Muscle of leg (tissue), 11 donors: ENCODE results near the gene SLC29A3. TPM values are rescaled to one million over a fixed set of nuclear protein-coding genes. Genes with fewer than 3 reads are reported as not detected.

ENCODE experiments used
- DNase-seq: peaks from one replicate; pipeline ENCODE4 v3.0.0; 2013
- H3K27ac ChIP-seq: one replicate; pipeline ENCODE4 v1.5.1; 2013; ENCODE audit warnings: mild to moderate bottlenecking, low read length, control low read depth
- H3K27me3 ChIP-seq: one replicate; pipeline ENCODE4 v1.6.1; 2013; ENCODE audit warnings: low read length; ENCODE audit not compliant: control insufficient read depth, insufficient read depth
- H3K36me3 ChIP-seq: one replicate; pipeline ENCODE4 v1.6.1; 2013; ENCODE audit warnings: low read length; ENCODE audit not compliant: control insufficient read depth, insufficient read depth
- H3K4me1 ChIP-seq: one replicate; pipeline ENCODE4 v1.6.1; 2013; ENCODE audit warnings: low read length; ENCODE audit not compliant: control insufficient read depth, insufficient read depth
- H3K4me3 ChIP-seq: one replicate; pipeline ENCODE4 v1.5.1; 2013; ENCODE audit warnings: low read length, control low read depth
- H3K9me3 ChIP-seq: replicated peaks from 2 replicates; pipeline ENCODE4 v1.6.1; 2013; ENCODE audit warnings: low read depth, low read length; ENCODE audit not compliant: control insufficient read depth
- WGBS: methylation state at CpG from one replicate; pipeline ENCODE4 v1.1.5; 2013; ENCODE audit warnings: missing lambda C conversion rate; ENCODE audit not compliant: insufficient coverage; 5-methylcytosine and 5-hydroxymethylcytosine counted together
- polyA plus RNA-seq, 8 donors: library from polyadenylated mRNA; unstranded; fragments of 120-200 nt; gene quantifications; one replicate each; pipeline versions ENCODE4 v1.2.1 to v1.2.3, GENCODE V29; 2013; ENCODE audit warnings: inconsistent platforms in 1 of 8, low replicate concordance in 1 of 8; ENCODE audit not compliant: insufficient read length in 8 of 8, insufficient read depth in 1 of 8
- total RNA-seq: library from RNA; stranded (reverse); fragments of 120-200 nt; gene quantifications from one replicate; pipeline ENCODE4 v1.2.4, GENCODE V29; 2013

SLC29A3 gene
- total and polyA plus RNA-seq, 9 donors, result 1.7 to 5.4 (median 3.8) TPM

GRCh38 chr10:71366690-71367089 lies 47.6 kb downstream of the SLC29A3 start:
- 86% methylated on average over 5 of the region's 8 CpGs for WGBS
- Histone ChIP-seq H3K36me3 (peaks cover 9% of the 10 kb centered on the region), H3K4me1 (no peaks in the 10 kb centered on the region), H3K27ac (no peak overlapping the region), H3K4me3 (no peak overlapping the region), H3K9me3 (no peaks in the 10 kb centered on the region), H3K27me3 (no peaks in the 10 kb centered on the region)
- no peak for DNase-seq

GRCh38 chr10:71367271-71367670 lies 48.2 kb downstream of the SLC29A3 start:
- H3K9me3 ChIP-seq, result no peaks in the 10 kb centered on the region
- peaks cover 7% of the 10 kb centered on the region for H3K36me3 ChIP-seq
- no peak overlapping the region for H3K4me3 ChIP-seq
- H3K27me3 ChIP-seq, result peaks cover 1% of the 10 kb centered on the region
- no peak for DNase-seq
- H3K4me1 ChIP-seq, result no peaks in the 10 kb centered on the region
- WGBS, result no CpG with 5 or more reads among the region's 2 CpGs
- no peak overlapping the region for H3K27ac ChIP-seq

- Histone ChIP-seq H3K27me3 (peaks cover 6% of the 10 kb centered on the region), H3K4me1 (no peaks in the 10 kb centered on the region), H3K4me3 (no peak overlapping the region), H3K36me3 (no peaks in the 10 kb centered on the region), H3K27ac (no peak overlapping the region), H3K9me3 (no peaks in the 10 kb centered on the region)
- no peak for DNase-seq
- 85% methylated on average over 1 of the region's 1 CpG for WGBS
These were observed 49.1 kb downstream of the SLC29A3 start for GRCh38 chr10:71368176-71368575.

DNA sequence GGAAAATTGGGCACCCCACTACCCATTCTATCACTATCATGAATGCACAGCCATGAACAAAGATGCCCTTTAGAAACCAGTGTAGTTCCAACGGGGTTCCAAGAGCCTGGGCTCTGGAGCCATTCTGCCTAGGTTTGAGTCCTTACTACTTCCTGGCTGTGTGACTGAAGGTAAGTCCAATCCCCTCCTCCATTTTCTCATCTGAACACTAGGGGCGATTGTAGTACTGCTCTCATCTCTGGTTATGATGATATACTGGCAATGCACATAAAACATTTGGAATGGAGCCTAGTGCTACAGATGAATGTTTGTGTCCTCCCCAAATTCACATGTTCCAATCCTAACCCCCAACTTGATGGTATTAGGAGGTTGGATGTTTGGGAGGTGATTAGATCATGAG lies 49.6 kb downstream of the SLC29A3 start:
- no peak for DNase-seq
- H3K36me3 ChIP-seq, result no peaks in the 10 kb centered on the region
- no peaks in the 10 kb centered on the region for H3K9me3 ChIP-seq
- no CpG with 5 or more reads among the region's 2 CpGs for WGBS
- H3K27me3 ChIP-seq, result peaks cover 6% of the 10 kb centered on the region
- no peaks in the 10 kb centered on the region for H3K4me1 ChIP-seq
- H3K27ac ChIP-seq, result no peak overlapping the region
- no peak overlapping the region for H3K4me3 ChIP-seq

- DNase-seq, result no peak
- Histone ChIP-seq H3K9me3 (no peaks in the 10 kb centered on the region), H3K4me3 (no peak overlapping the region), H3K36me3 (no peaks in the 10 kb centered on the region), H3K27ac (no peak overlapping the region), H3K27me3 (peaks cover 6% of the 10 kb centered on the region), H3K4me1 (no peaks in the 10 kb centered on the region)
- whole genome bisulfite sequencing, result 75% methylated on average over 1 of the region's 1 CpG
These were observed 50.5 kb downstream of the SLC29A3 start for GRCh38 chr10:71369602-71370001.

DNA sequence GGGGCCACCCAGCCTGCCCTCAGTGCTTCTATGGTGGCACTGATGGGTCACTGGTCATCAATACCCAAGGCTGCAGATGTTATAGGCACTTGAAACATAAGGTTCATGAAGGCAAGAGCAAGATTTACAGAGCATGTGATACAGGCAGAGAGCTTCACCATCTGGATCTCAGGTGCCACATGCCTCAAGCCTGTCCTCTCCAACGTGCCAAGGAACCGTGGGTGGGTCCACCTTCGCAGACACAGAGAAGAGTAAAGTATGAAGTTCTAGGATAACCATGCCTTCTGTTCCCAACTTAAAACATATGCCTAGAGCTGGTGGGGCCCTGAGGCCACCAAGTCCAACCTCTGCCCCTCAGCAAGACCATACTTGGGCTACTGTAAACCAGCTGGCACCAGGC lies 51.0 kb downstream of the SLC29A3 start:
- Histone ChIP-seq H3K27ac (no peak overlapping the region), H3K4me3 (no peak overlapping the region), H3K4me1 (no peaks in the 10 kb centered on the region), H3K27me3 (peaks cover 9% of the 10 kb centered on the region), H3K9me3 (no peaks in the 10 kb centered on the region), H3K36me3 (no peaks in the 10 kb centered on the region)
- WGBS, result no CpG with 5 or more reads among the region's 3 CpGs
- DNase-seq, result no peak

GRCh38 chr10:71371750-71372166 lies 52.7 kb downstream of the SLC29A3 start:
- DNase-seq, result peak; percentile 41
- Histone ChIP-seq H3K27ac (peak overlapping the region; percentile 25), H3K27me3 (peaks cover 9% of the 10 kb centered on the region), H3K36me3 (no peaks in the 10 kb centered on the region), H3K4me1 (peaks cover 1% of the 10 kb centered on the region), H3K9me3 (no peaks in the 10 kb centered on the region), H3K4me3 (no peak overlapping the region)
- 55% methylated on average over 5 of the region's 6 CpGs for WGBS

- peak; percentile 57 for DNase-seq
- Histone ChIP-seq H3K27me3 (peaks cover 9% of the 10 kb centered on the region), H3K27ac (peak overlapping the region; percentile 25), H3K9me3 (no peaks in the 10 kb centered on the region), H3K36me3 (no peaks in the 10 kb centered on the region), H3K4me3 (no peak overlapping the region), H3K4me1 (peaks cover 11% of the 10 kb centered on the region)
- WGBS, result 27% methylated on average over 4 of the region's 10 CpGs
These were observed 53.9 kb downstream of the SLC29A3 start for GRCh38 chr10:71372882-71373495.

DNA sequence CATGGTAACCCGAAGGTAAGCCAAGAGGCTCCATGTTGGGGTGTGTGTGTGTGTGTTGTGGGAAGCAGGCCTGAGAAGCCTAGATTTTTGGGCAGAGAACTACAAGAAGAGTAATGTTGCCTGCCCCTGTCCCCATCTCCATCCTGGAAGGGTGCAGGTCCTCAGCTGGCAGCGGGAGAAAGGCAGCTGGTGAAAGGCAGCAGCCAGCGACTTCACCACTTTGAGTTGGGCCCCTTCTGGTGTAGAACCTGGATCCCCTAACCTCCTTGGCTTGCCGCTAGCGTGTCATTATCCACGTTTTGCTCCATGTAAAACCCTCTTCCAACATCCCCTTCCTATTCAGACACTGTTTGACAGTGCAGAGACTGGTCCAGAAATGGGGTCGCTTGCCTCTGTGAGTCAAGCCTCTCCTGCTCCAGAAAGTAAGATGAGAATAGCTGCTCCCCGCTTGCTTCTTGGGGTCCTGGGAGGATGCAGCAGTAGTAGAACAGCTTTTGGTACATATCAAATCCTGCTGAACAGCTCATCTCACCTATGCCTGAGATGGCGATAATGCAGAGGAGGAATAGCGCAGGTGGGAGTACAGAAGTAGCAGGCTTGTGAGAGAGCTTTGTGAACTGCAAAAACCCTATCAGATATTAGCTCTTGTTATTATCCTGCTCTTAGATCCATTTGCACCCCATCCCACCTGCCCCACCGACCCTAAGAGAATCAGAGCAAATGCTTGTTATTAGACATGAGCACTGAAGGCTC lies 55.6 kb downstream of the SLC29A3 start:
- Histone ChIP-seq H3K36me3 (no peaks in the 10 kb centered on the region), H3K27me3 (peaks cover 9% of the 10 kb centered on the region), H3K9me3 (no peaks in the 10 kb centered on the region), H3K4me3 (no peak overlapping the region), H3K27ac (no peak overlapping the region), H3K4me1 (peaks cover 11% of the 10 kb centered on the region)
- no peak for DNase-seq
- 87% methylated on average over 7 of the region's 11 CpGs for WGBS

GRCh38 chr10:71375952-71376351 lies 56.9 kb downstream of the SLC29A3 start:
- H3K36me3 ChIP-seq, result no peaks in the 10 kb centered on the region
- no peak overlapping the region for H3K4me3 ChIP-seq
- no peak overlapping the region for H3K27ac ChIP-seq
- 87% methylated on average over 2 of the region's 3 CpGs for WGBS
- peaks cover 9% of the 10 kb centered on the region for H3K27me3 ChIP-seq
- no peaks in the 10 kb centered on the region for H3K9me3 ChIP-seq
- DNase-seq, result peak; percentile 36
- peaks cover 11% of the 10 kb centered on the region for H3K4me1 ChIP-seq
